MM.1S (cell line): Measurements from ENCODE around the gene MMP1.
A peak's percentile ranks its signal among the peaks of the same experiment; 100 is the strongest.

Experiments used
- DNase-seq: peaks from one replicate; pipeline ENCODE4 v3.0.0-alpha.2; 2015
- H2AFZ ChIP-seq: fragments of 300-600 bp; sonication (generic); 2 replicates; pipeline ENCODE4 v1.6.0; 2016; ENCODE audit warnings: antibody characterized with exemption, low read length
- H3F3A ChIP-seq: fragments of 300-600 bp; sonication (generic); 2 replicates; pipeline ENCODE4 v1.6.1; 2016; ENCODE audit warnings: mild to moderate bottlenecking, antibody characterized with exemption, low read length, moderate library complexity, mixed read lengths; ENCODE audit not compliant: insufficient read depth
- H3K27ac ChIP-seq: fragments of 300-600 bp; sonication (generic); 2 replicates; pipeline ENCODE4 v1.5.1; 2016; ENCODE audit warnings: mild to moderate bottlenecking, low read length
- H3K27me3 ChIP-seq: fragments of 300-600 bp; sonication (generic); replicated peaks from 2 replicates; pipeline ENCODE4 v1.6.0; 2016; ENCODE audit warnings: low read length; ENCODE audit not compliant: insufficient read depth
- H3K36me3 ChIP-seq: fragments of 300-600 bp; sonication (generic); replicated peaks from 2 replicates; pipeline ENCODE4 v1.6.1; 2016; ENCODE audit warnings: mild to moderate bottlenecking, low read length, mixed read lengths; ENCODE audit not compliant: insufficient read depth
- H3K4me1 ChIP-seq: fragments of 300-600 bp; sonication (generic); 2 replicates; pipeline ENCODE4 v1.6.1; 2016; ENCODE audit warnings: low read length, mixed read lengths
- H3K4me2 ChIP-seq: fragments of 300-600 bp; sonication (generic); 2 replicates; pipeline ENCODE4 v1.6.0; 2016; ENCODE audit warnings: low read depth, low read length
- H3K4me3 ChIP-seq: fragments of 300-600 bp; sonication (generic); 2 replicates; pipeline ENCODE4 v1.5.1; 2016; ENCODE audit warnings: low read length, mixed read lengths
- H3K79me2 ChIP-seq: fragments of 300-600 bp; sonication (generic); 2 replicates; pipeline ENCODE4 v1.6.1; 2016; ENCODE audit warnings: mixed run types, low read length, mixed read lengths
- H3K9ac ChIP-seq: fragments of 300-600 bp; sonication (generic); 2 replicates; pipeline ENCODE4 v1.6.1; 2016; ENCODE audit warnings: low read length, mixed read lengths
- H3K9me2 ChIP-seq: fragments of 300-600 bp; sonication (generic); replicated peaks from 2 replicates; pipeline ENCODE4 v1.6.1; 2016; ENCODE audit warnings: mild to moderate bottlenecking, low read length, mixed read lengths; ENCODE audit not compliant: insufficient read depth
- H3K9me3 ChIP-seq: fragments of 300-600 bp; sonication (generic); replicated peaks from 2 replicates; pipeline ENCODE4 v1.6.1; 2016; ENCODE audit warnings: mild to moderate bottlenecking, low read length, mixed read lengths; ENCODE audit not compliant: insufficient read depth
- H4K20me1 ChIP-seq: fragments of 300-600 bp; sonication (generic); 2 replicates; pipeline ENCODE4 v1.6.1; 2016; ENCODE audit warnings: mild to moderate bottlenecking, low read length, moderate library complexity, mixed read lengths; ENCODE audit not compliant: insufficient read depth
- CTCF ChIP-seq: fragments of 300-600 bp; sonication (generic); IDR thresholded peaks from 2 replicates; pipeline ENCODE4 v1.5.1; 2016; ENCODE audit warnings: antibody characterized with exemption, low read length, mixed read lengths
- EZH2 ChIP-seq: fragments of 300-600 bp; sonication (generic); optimal IDR thresholded peaks from 2 replicates; pipeline ENCODE3; 2017; ENCODE audit warnings: low read depth, mild to moderate bottlenecking, antibody characterized with exemption, low read length, mixed read lengths
- EZH2phosphoT487 ChIP-seq: fragments of 300-600 bp; sonication (generic); IDR thresholded peaks from 2 replicates; pipeline ENCODE4 v1.6.1; 2018; ENCODE audit warnings: antibody characterized with exemption, low read length

Gene MMP1

GRCh38 chr11:102809971-102810370 lies 12.0 kb upstream of the MMP1 start:
- H4K20me1 ChIP-seq, result no peaks in the 10 kb centered on the region
- H3K27ac ChIP-seq, result no peak overlapping the region
- no peaks in the 10 kb centered on the region for H3K27me3 ChIP-seq
- H3K79me2 ChIP-seq, result no peaks in the 10 kb centered on the region
- H3K9me3 ChIP-seq, result no peaks in the 10 kb centered on the region
- H3K36me3 ChIP-seq, result no peaks in the 10 kb centered on the region
- H3K4me3 ChIP-seq, result no peak overlapping the region
- H3K4me1 ChIP-seq, result no peaks in the 10 kb centered on the region
- H2AFZ ChIP-seq, result no peak overlapping the region
- no peak for DNase-seq
- no peak overlapping the region for H3K9ac ChIP-seq
- TF ChIP-seq EZH2 (no peak), CTCF (no peak), EZH2phosphoT487 (no peak)
- no peaks in the 10 kb centered on the region for H3K9me2 ChIP-seq
- no peak overlapping the region for H3K4me2 ChIP-seq
- no peaks in the 10 kb centered on the region for H3F3A ChIP-seq

DNA sequence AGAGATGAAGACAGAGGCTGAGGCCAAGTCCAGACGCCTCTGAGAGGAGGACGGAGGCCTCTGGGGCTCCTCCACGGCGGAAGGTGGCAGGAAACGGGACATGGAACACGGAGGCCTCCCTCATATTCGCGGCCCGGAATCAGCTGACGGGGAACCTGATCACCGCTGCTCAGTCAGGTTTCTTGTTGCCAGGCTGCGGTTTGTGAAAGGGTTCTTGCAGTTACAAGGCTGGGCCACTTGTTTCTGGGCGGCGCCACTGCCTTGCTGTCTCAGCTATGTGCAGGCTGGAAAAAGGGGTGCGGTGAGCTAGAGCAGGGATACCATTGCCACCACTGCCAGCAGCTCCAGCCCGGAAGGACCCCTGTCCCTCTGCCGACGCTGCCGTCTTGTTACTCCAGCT lies 10.0 kb upstream of the MMP1 start:
- Histone ChIP-seq H3K36me3 (no peaks in the 10 kb centered on the region), H3K9ac (no peak overlapping the region), H2AFZ (no peak overlapping the region), H4K20me1 (no peaks in the 10 kb centered on the region), H3K27ac (no peak overlapping the region), H3K4me3 (no peak overlapping the region), H3K4me2 (no peak overlapping the region), H3F3A (no peaks in the 10 kb centered on the region), H3K79me2 (no peaks in the 10 kb centered on the region), H3K27me3 (no peaks in the 10 kb centered on the region), H3K4me1 (no peaks in the 10 kb centered on the region), H3K9me3 (no peaks in the 10 kb centered on the region), H3K9me2 (no peaks in the 10 kb centered on the region)
- DNase-seq, result no peak
- TF ChIP-seq EZH2 (no peak), CTCF (peak; percentile 23)

- DNase-seq, result no peak
- Histone ChIP-seq H3K4me2 (no peak overlapping the region), H3K9me3 (no peaks in the 10 kb centered on the region), H3K27ac (no peak overlapping the region), H4K20me1 (no peaks in the 10 kb centered on the region), H3K79me2 (no peaks in the 10 kb centered on the region), H3K36me3 (no peaks in the 10 kb centered on the region), H3K4me3 (no peak overlapping the region), H3K27me3 (no peaks in the 10 kb centered on the region), H3K9me2 (no peaks in the 10 kb centered on the region), H3K9ac (no peak overlapping the region), H3K4me1 (no peaks in the 10 kb centered on the region), H2AFZ (no peak overlapping the region), H3F3A (no peaks in the 10 kb centered on the region)
- TF ChIP-seq EZH2 (no peak), EZH2phosphoT487 (no peak), CTCF (no peak)
These were observed 8.3 kb upstream of the MMP1 start for GRCh38 chr11:102806296-102806695.

DNA sequence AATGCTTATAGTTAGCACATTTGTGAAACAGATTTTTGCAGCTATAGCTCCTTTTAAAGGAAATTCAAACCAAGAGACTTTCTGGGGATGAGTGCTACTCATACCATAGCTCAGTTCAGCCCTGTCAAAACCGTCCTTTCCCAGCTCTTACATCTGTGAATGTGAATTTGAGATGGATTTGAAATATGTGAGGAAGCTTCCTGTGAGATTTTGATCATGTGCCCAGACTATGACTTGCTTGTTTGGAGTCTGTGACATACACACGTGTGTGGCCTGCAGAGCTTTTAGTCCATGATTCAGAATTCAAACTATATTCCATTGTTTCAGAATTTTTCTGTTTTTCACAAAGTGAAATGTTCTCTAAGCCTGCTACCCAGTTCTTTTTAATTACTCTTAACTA lies 4.4 kb upstream of the MMP1 start:
- Histone ChIP-seq H3K9ac (no peak overlapping the region), H3K4me1 (no peaks in the 10 kb centered on the region), H3K27me3 (no peaks in the 10 kb centered on the region), H3K9me2 (no peaks in the 10 kb centered on the region), H3K36me3 (no peaks in the 10 kb centered on the region), H3F3A (no peaks in the 10 kb centered on the region), H3K27ac (no peak overlapping the region), H4K20me1 (no peaks in the 10 kb centered on the region), H3K4me3 (no peak overlapping the region), H3K4me2 (no peak overlapping the region), H2AFZ (no peak overlapping the region), H3K9me3 (no peaks in the 10 kb centered on the region), H3K79me2 (no peaks in the 10 kb centered on the region)
- DNase-seq, result no peak
- TF ChIP-seq CTCF, result no peak
- TF ChIP-seq EZH2phosphoT487, result no peak
- no peak for TF ChIP-seq EZH2
